B cell (primary cell): ENCODE measurements around the gene ANKRD35. TPM values are rescaled to one million over a fixed set of nuclear protein-coding genes. Genes with fewer than 3 reads are reported as not detected.

Experiments used
- ATAC-seq: fragments of 200-7000 bp; cut with Tn5 transposase; one replicate; pipeline ENCODE4 v1.10.0; 2021; ENCODE audit warnings: low read depth, mild to moderate bottlenecking, moderate number of reproducible peaks, moderate library complexity
- CTCF ChIA-PET: fragments of 350-600 bp; sonication (Branson Sonifier 250); formaldehyde crosslinking; loops from one replicate; lab custom pipeline; 2021; ENCODE audit warnings: antibody characterized with exemption, inconsistent platforms; lab: Charles Lee
- POLR2A ChIA-PET: fragments of 350-600 bp; sonication (Branson Sonifier 250); formaldehyde crosslinking; loops from one replicate; lab custom pipeline; 2021; ENCODE audit warnings: antibody characterized with exemption; lab: Charles Lee
- DNase-seq: peaks from one replicate; pipeline ENCODE4 v3.0.0; 2013
- H2AFZ ChIP-seq: 2 replicates; pipeline ENCODE4 v1.6.1; 2012; ENCODE audit warnings: mild to moderate bottlenecking, low read depth, low read length; ENCODE audit not compliant: insufficient read depth, poor library complexity, severe bottlenecking
- H3K27ac ChIP-seq, 2 donors: 1 replicate in 1 of 2; 2 replicates in 1 of 2; pipeline ENCODE4 v1.5.1; 2012 to 2013; ENCODE audit warnings: low read length in 2 of 2, mild to moderate bottlenecking in 2 of 2, moderate library complexity in 1 of 2
- H3K27me3 ChIP-seq, 4 experiments: fragments of 200-600 bp in 1 of 4; sonication (generic) in 1 of 4; replicated peaks in 1 of 4; 1 replicate in 2 of 4; 2 replicates in 2 of 4; pipeline versions ENCODE4 v1.6.1 to v1.7.0; 2013 to 2016; ENCODE audit warnings: low read length in 3 of 4, mild to moderate bottlenecking in 2 of 4, mixed read lengths in 1 of 4, moderate library complexity in 1 of 4; ENCODE audit not compliant: insufficient read depth in 4 of 4, control insufficient read depth in 3 of 4; ENCODE audit errors: control extremely low read depth in 1 of 4
- H3K36me3 ChIP-seq, 2 experiments: replicated peaks in 1 of 2; 1 replicate in 1 of 2; 2 replicates in 1 of 2; pipeline versions ENCODE4 v1.6.1 to v1.7.1; 2013; ENCODE audit warnings: low read length in 1 of 2; ENCODE audit not compliant: insufficient read depth in 2 of 2, control insufficient read depth in 1 of 2; ENCODE audit errors: control extremely low read depth in 1 of 2, extremely low read depth in 1 of 2
- H3K4me1 ChIP-seq, 2 donors: fragments of 200-600 bp in 1 of 2; sonication (generic) in 1 of 2; 1 replicate in 1 of 2; 2 replicates in 1 of 2; pipeline versions ENCODE4 v1.5.1 to v1.6.1; 2013 to 2017; ENCODE audit warnings: low read length in 2 of 2; ENCODE audit not compliant: control insufficient read depth in 2 of 2, insufficient read depth in 2 of 2
- H3K4me2 ChIP-seq: replicated peaks from 2 replicates; pipeline ENCODE3; 2012; ENCODE audit warnings: mild to moderate bottlenecking, low read depth, low read length; ENCODE audit not compliant: poor library complexity, severe bottlenecking
- H3K4me3 ChIP-seq, 5 experiments: fragments of 200-600 bp in 1 of 5; sonication (generic) in 1 of 5; 1 replicate in 3 of 5; 2 replicates in 2 of 5; pipeline versions ENCODE4 v1.5.1 to v1.7.0; 2011 to 2016; ENCODE audit warnings: low read length in 4 of 5, mild to moderate bottlenecking in 4 of 5, low read depth in 2 of 5, control low read depth in 1 of 5, moderate library complexity in 1 of 5; ENCODE audit not compliant: insufficient read depth in 1 of 5; ENCODE audit errors: control extremely low read depth in 1 of 5, extremely low read depth in 1 of 5
- H3K79me2 ChIP-seq: fragments of 200-600 bp; sonication (generic); one replicate; pipeline ENCODE4 v1.6.0; 2016; ENCODE audit warnings: low read length; ENCODE audit not compliant: control insufficient read depth, insufficient read depth
- H3K9ac ChIP-seq: fragments of 200-600 bp; sonication (generic); 2 replicates; pipeline ENCODE4 v1.6.1; 2017; ENCODE audit warnings: mild to moderate bottlenecking, low read length, moderate library complexity
- H3K9me3 ChIP-seq, 3 donors: one replicate each; pipeline versions ENCODE4 v1.6.1 to v1.7.1; 2013; ENCODE audit warnings: low read length in 2 of 3; ENCODE audit not compliant: control insufficient read depth in 2 of 3, insufficient read depth in 1 of 3; ENCODE audit errors: control extremely low read depth in 1 of 3
- H4K20me1 ChIP-seq: 2 replicates; pipeline ENCODE4 v1.6.0; 2012; ENCODE audit warnings: mild to moderate bottlenecking, low read length; ENCODE audit not compliant: insufficient read depth, control insufficient read depth, poor library complexity, severe bottlenecking
- H3K27ac Mint-ChIP-seq: one replicate; pipeline ENCODE4 v1.8.0; 2021; ENCODE audit warnings: mixed read lengths
- H3K27me3 Mint-ChIP-seq: one replicate; pipeline ENCODE4 v1.8.0; 2021; ENCODE audit warnings: mixed read lengths
- H3K4me1 Mint-ChIP-seq: one replicate; pipeline ENCODE4 v1.8.0; 2021; ENCODE audit warnings: mixed read lengths
- H3K4me3 Mint-ChIP-seq: one replicate; pipeline ENCODE4 v1.8.0; 2021; ENCODE audit warnings: mixed read lengths
- H3K9me3 Mint-ChIP-seq: one replicate; pipeline ENCODE4 v1.8.0; 2022; ENCODE audit warnings: mixed read lengths; ENCODE audit not compliant: insufficient read depth
- CTCF ChIP-seq: fragments of 200-600 bp; IDR thresholded peaks from one replicate; pipeline ENCODE4 v1.8.0; 2022; ENCODE audit warnings: antibody characterized with exemption, mild to moderate bottlenecking
- EZH2 ChIP-seq: IDR thresholded peaks from 2 replicates; pipeline ENCODE4 v1.6.1; 2012; ENCODE audit warnings: borderline replicate concordance, low read depth, mild to moderate bottlenecking, moderate library complexity, low read length; ENCODE audit not compliant: insufficient read depth, poor library complexity, severe bottlenecking
- WGBS: methylation state at CpG from one replicate; pipeline ENCODE4 v1.1.5; 2013; ENCODE audit warnings: missing lambda C conversion rate; ENCODE audit not compliant: insufficient coverage; 5-methylcytosine and 5-hydroxymethylcytosine counted together
- intact Hi-C: fragments of 100-400 bp; cut with micrococcal nuclease; formaldehyde crosslinking; loops from one replicate; pipeline ENCODE4 v1.10.0; 2022
- polyA plus RNA-seq: library from polyadenylated mRNA; depleted of rRNA; stranded (reverse); fragments of >200 nt; gene quantifications from 2 replicates; pipeline ENCODE4 v1.2.3, GENCODE V29; 2012
- total RNA-seq, 2 donors: library from RNA; stranded (reverse); fragments of 120-200 nt in 1 of 2; gene quantifications; 1 replicate in 1 of 2; 2 replicates in 1 of 2; pipeline versions ENCODE4 v1.2.3 to v1.2.4, GENCODE V29; 2013 to 2022

Gene ANKRD35
- total and polyA plus RNA-seq, 2 donors (not counting 1 experiment from before 2014, with no cell fraction given), result 0.04 TPM; not detected in 1

DNA sequence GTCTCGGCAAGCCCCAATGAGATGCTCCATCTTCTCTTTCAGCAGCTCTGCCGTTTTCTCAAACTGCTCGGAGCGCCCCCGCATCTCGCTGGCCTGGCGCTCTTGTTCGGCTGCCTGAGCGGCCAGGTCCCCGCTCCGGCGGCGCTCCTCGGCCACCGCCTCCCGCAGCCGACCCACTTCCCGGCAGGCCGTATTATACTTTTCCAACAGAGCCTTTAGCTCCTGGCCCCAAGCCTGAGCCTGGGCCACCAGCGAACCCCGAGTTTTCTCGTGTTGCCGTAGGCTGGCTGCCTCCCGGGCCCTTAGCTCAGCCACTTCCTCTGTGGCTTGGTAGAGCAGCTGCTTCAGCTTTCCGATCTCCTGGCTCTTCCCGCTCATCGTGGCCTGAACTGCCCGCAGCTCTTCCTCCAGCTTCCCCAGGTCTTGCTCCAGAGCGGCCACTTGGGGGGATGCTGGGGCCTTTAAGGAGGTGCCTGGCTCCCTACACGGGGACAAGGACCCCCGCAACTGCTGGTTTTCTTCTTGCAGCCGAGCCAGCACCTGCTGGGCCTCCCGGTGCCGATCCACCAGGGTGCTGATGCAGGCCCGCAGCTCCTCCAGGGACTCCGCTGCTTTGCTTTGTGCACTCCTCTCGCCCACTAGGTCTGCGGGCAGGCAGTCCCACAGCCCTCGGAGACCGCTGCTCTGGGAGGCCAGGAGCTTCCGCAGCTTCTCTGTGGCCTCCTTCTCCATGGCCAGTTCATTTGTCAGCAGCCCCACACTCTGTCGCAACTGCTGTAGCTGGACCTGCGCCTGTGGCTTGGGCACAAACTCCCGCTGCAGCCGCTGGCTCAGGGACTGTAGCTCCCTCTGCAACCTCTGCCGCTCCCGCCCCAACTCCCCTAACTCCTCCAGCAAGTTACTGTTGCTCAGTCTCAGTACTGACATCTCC lies 13.4 kb downstream of the ANKRD35 start:
- TF ChIP-seq EZH2 (no peak), CTCF (no peak)
- Histone ChIP-seq H3K4me1 (peaks cover 10 to 11% of the 10 kb centered on the region in 2 donors), H3K27ac (peak overlapping the region in 1 of 2 donors; percentile 32), H3K79me2 (no peaks in the 10 kb centered on the region), H3K4me3 (peak overlapping the region in 4 of 5 experiments; percentile 22 to 70 (median 51)), H3K36me3 (no peaks in the 10 kb centered on the region), H4K20me1 (no peaks in the 10 kb centered on the region), H3K4me2 (peak overlapping the region; percentile 93), H3K9ac (peak overlapping the region; percentile 72), H2AFZ (peak overlapping the region; percentile 95), H3K27me3 (peaks cover 0 to 22% (median 0%) of the 10 kb centered on the region in 4 experiments), H3K9me3 (no peaks in the 10 kb centered on the region)
- ChIA-PET POLR2A (interaction anchor here (0.6 to 1.6 kb wide), 3 partner anchors 13 to 85 kb away, joined by 3 to 4 read pairs (median 4); partner anchors contain the start of gene PIAS3), CTCF (interaction anchor here (1.0 to 2.7 kb wide), 7 partner anchors 13 to 140 kb away, joined by 3 to 12 read pairs (median 5); partner anchors contain the start of genes ITGA10, NUDT17 and PIAS3)
- H3K9me3 Mint-ChIP-seq, result no peaks in the 10 kb centered on the region
- intact Hi-C loops, result no loop called here
- H3K27ac Mint-ChIP-seq, result peak overlapping the region; percentile 41
- H3K4me3 Mint-ChIP-seq, result peak overlapping the region; percentile 85
- DNase-seq (peak; percentile 67), ATAC-seq (peak; percentile 60)
- H3K27me3 Mint-ChIP-seq, result peaks cover 44% of the 10 kb centered on the region
- WGBS, result 32% methylated on average over 47 of the region's 47 CpGs
- peaks cover 13% of the 10 kb centered on the region for H3K4me1 Mint-ChIP-seq

- Histone ChIP-seq H3K79me2 (no peaks in the 10 kb centered on the region), H3K9me3 (no peaks in the 10 kb centered on the region), H3K36me3 (no peaks in the 10 kb centered on the region), H3K27ac (no peak overlapping the region), H4K20me1 (no peaks in the 10 kb centered on the region), H3K4me1 (peaks cover 10 to 11% of the 10 kb centered on the region in 2 donors), H3K27me3 (peaks cover 0 to 13% (median under 1%) of the 10 kb centered on the region in 4 experiments), H3K4me2 (no peak overlapping the region), H3K9ac (no peak overlapping the region), H2AFZ (no peak overlapping the region), H3K4me3 (no peak overlapping the region)
- ATAC-seq (no peak), DNase-seq (no peak)
- intact Hi-C loops, result no loop called here
- Mint-ChIP-seq H3K27ac (no peak overlapping the region), H3K4me1 (peaks cover 13% of the 10 kb centered on the region), H3K9me3 (no peaks in the 10 kb centered on the region), H3K27me3 (peaks cover 41% of the 10 kb centered on the region), H3K4me3 (no peak overlapping the region)
- POLR2A ChIA-PET, result no interaction called here
- 94% methylated on average over 2 of the region's 4 CpGs for WGBS
- CTCF ChIA-PET, result interaction anchor here (1.5 kb wide), 1 partner anchor 23 kb away, joined by 5 read pairs; the partner anchor contains the start of gene NUDT17
- TF ChIP-seq EZH2 (no peak), CTCF (no peak)
These were observed 17.4 kb downstream of the ANKRD35 start for GRCh38 chr1:145868232-145868631.
